H9 (cell line): Measurements from ENCODE around the gene BLTP3B. TPM values are rescaled to one million over a fixed set of nuclear protein-coding genes. Genes with fewer than 3 reads are reported as not detected.

Experiments
- DNase-seq: peaks from one replicate; pipeline ENCODE4 v3.0.0-alpha.2; 2017
- H2AFZ ChIP-seq: one replicate; pipeline ENCODE4 v1.6.1; 2013; ENCODE audit warnings: mild to moderate bottlenecking, low read length, control low read depth, moderate library complexity
- H2AK5ac ChIP-seq: 2 replicates; pipeline ENCODE4 v1.6.1; 2013; ENCODE audit warnings: low read length, control low read depth, mixed read lengths; ENCODE audit not compliant: insufficient read length
- H2BK120ac ChIP-seq: one replicate; pipeline ENCODE4 v1.6.1; 2013; ENCODE audit warnings: low read depth, mild to moderate bottlenecking, low read length, control low read depth, inconsistent platforms; ENCODE audit not compliant: poor library complexity, severe bottlenecking
- H2BK12ac ChIP-seq: 2 replicates; pipeline ENCODE4 v1.6.1; 2013; ENCODE audit warnings: low read length, control low read depth, mixed read lengths, low read depth; ENCODE audit not compliant: insufficient read length
- H2BK15ac ChIP-seq: 2 replicates; pipeline ENCODE4 v1.6.1; 2013; ENCODE audit warnings: low read depth, low read length, control low read depth
- H2BK20ac ChIP-seq: one replicate; pipeline ENCODE4 v1.6.1; 2013; ENCODE audit warnings: low read depth, mild to moderate bottlenecking, low read length, control low read depth, inconsistent platforms; ENCODE audit not compliant: poor library complexity, severe bottlenecking
- H2BK5ac ChIP-seq: 2 replicates; pipeline ENCODE4 v1.6.1; 2013; ENCODE audit warnings: low read length, control low read depth, mixed read lengths; ENCODE audit not compliant: insufficient read length
- H3K14ac ChIP-seq: 2 replicates; pipeline ENCODE4 v1.6.1; 2013; ENCODE audit warnings: low read length, control low read depth; ENCODE audit not compliant: insufficient read depth
- H3K18ac ChIP-seq: 2 replicates; pipeline ENCODE4 v1.6.1; 2013; ENCODE audit warnings: low read depth, mild to moderate bottlenecking, mixed read lengths, low read length, control low read depth; ENCODE audit not compliant: insufficient read length
- H3K23ac ChIP-seq: 2 replicates; pipeline ENCODE4 v1.6.1; 2013; ENCODE audit warnings: low read length, control low read depth, mixed read lengths, low read depth; ENCODE audit not compliant: insufficient read length
- H3K23me2 ChIP-seq: 2 replicates; pipeline ENCODE4 v1.6.1; 2013; ENCODE audit warnings: low read depth, mild to moderate bottlenecking, mixed read lengths, low read length, control low read depth; ENCODE audit not compliant: insufficient read length, poor library complexity, severe bottlenecking
- H3K27ac ChIP-seq: 2 replicates; pipeline ENCODE4 v1.5.1; 2013; ENCODE audit warnings: low read length, control low read depth, mixed read lengths, low read depth; ENCODE audit not compliant: insufficient read length
- H3K27me3 ChIP-seq: 2 replicates; pipeline ENCODE4 v1.6.1; 2013; ENCODE audit warnings: low read length, control low read depth, inconsistent platforms; ENCODE audit not compliant: insufficient read depth
- H3K4ac ChIP-seq: 2 replicates; pipeline ENCODE4 v1.6.1; 2013; ENCODE audit warnings: low read depth, mild to moderate bottlenecking, control low read depth, inconsistent platforms, low read length, moderate library complexity
- H3K4me1 ChIP-seq: 2 replicates; pipeline ENCODE4 v1.6.1; 2013; ENCODE audit warnings: low read length, control low read depth, inconsistent platforms; ENCODE audit not compliant: insufficient read depth
- H3K4me2 ChIP-seq: 2 replicates; pipeline ENCODE4 v1.6.1; 2013; ENCODE audit warnings: low read length, control low read depth, mixed read lengths; ENCODE audit not compliant: insufficient read length, insufficient read depth
- H3K56ac ChIP-seq: 2 replicates; pipeline ENCODE4 v1.6.1; 2013; ENCODE audit warnings: low read depth, mild to moderate bottlenecking, mixed read lengths, low read length, control low read depth; ENCODE audit not compliant: insufficient read length
- H3K79me1 ChIP-seq: 2 replicates; pipeline ENCODE4 v1.6.1; 2013; ENCODE audit warnings: low read depth, mild to moderate bottlenecking, moderate library complexity, low read length, control low read depth, inconsistent platforms; ENCODE audit not compliant: insufficient read depth, poor library complexity, severe bottlenecking
- H3K79me2 ChIP-seq: 2 replicates; pipeline ENCODE4 v1.6.1; 2013; ENCODE audit warnings: low read length, control low read depth, inconsistent platforms; ENCODE audit not compliant: insufficient read depth
- H3K9ac ChIP-seq: 2 replicates; pipeline ENCODE4 v1.6.1; 2013; ENCODE audit warnings: low read length, control low read depth, mixed read lengths; ENCODE audit not compliant: insufficient read length; ENCODE audit errors: extremely low read depth
- H3K9me3 ChIP-seq: one replicate; pipeline ENCODE4 v1.6.1; 2013; ENCODE audit warnings: low read depth, low read length, inconsistent platforms; ENCODE audit not compliant: control insufficient read depth
- H3T11ph ChIP-seq: one replicate; pipeline ENCODE4 v1.6.1; 2013; ENCODE audit warnings: mild to moderate bottlenecking, low read length, control low read depth, inconsistent platforms
- H4K20me1 ChIP-seq: one replicate; pipeline ENCODE4 v1.6.1; 2013; ENCODE audit not compliant: control insufficient read depth, insufficient read length, insufficient read depth
- H4K5ac ChIP-seq: 2 replicates; pipeline ENCODE4 v1.6.1; 2013; ENCODE audit warnings: low read depth, mild to moderate bottlenecking, mixed read lengths, low read length, control low read depth; ENCODE audit not compliant: insufficient read length
- H4K8ac ChIP-seq: replicated peaks from 2 replicates; pipeline ENCODE4 v1.6.1; 2013; ENCODE audit warnings: low read length, control low read depth, mixed read lengths, low read depth; ENCODE audit not compliant: insufficient read length
- H4K91ac ChIP-seq: 2 replicates; pipeline ENCODE4 v1.6.1; 2013; ENCODE audit warnings: low read depth, mild to moderate bottlenecking, moderate library complexity, mixed read lengths, low read length, control low read depth; ENCODE audit not compliant: insufficient read length
- H3K27ac Mint-ChIP-seq, 3 experiments: 2 replicates in 2 of 3; 3 replicates in 1 of 3; pipeline ENCODE4 v1.8.0; 2020 to 2021; ENCODE audit warnings: mixed read lengths in 3 of 3, mild to moderate bottlenecking in 1 of 3, moderate library complexity in 1 of 3
- H3K27me3 Mint-ChIP-seq: 2 replicates; pipeline ENCODE4 v1.8.0; 2021; ENCODE audit warnings: low read depth, mild to moderate bottlenecking, moderate library complexity, mixed read lengths
- H3K36me3 Mint-ChIP-seq, 3 experiments: 2 replicates in 2 of 3; 3 replicates in 1 of 3; pipeline ENCODE4 v1.8.0; 2020 to 2021; ENCODE audit warnings: low read depth in 3 of 3, mixed read lengths in 3 of 3; ENCODE audit not compliant: insufficient read depth in 1 of 3
- H3K4me1 Mint-ChIP-seq, 2 experiments: 2 replicates each; pipeline ENCODE4 v1.8.0; 2020; ENCODE audit warnings: mixed read lengths in 2 of 2
- H3K4me3 Mint-ChIP-seq, 2 experiments: 2 replicates in 1 of 2; 3 replicates in 1 of 2; pipeline ENCODE4 v1.8.0; 2020 to 2021; ENCODE audit warnings: mild to moderate bottlenecking in 2 of 2, mixed read lengths in 2 of 2, moderate library complexity in 1 of 2
- H3K9me3 Mint-ChIP-seq, 2 experiments: 2 replicates in 1 of 2; 3 replicates in 1 of 2; pipeline ENCODE4 v1.8.0; 2020; ENCODE audit warnings: mild to moderate bottlenecking in 2 of 2, mixed read lengths in 2 of 2, moderate library complexity in 1 of 2
- WGBS: extraction: QIAGEN DNeasy Blood & Tissue Kit; methylation state at CpG from one replicate; pipeline ENCODE4 v1.1.7; 2013; ENCODE audit warnings: missing lambda C conversion rate, low lambda C conversion rate, mixed read lengths; ENCODE audit not compliant: insufficient read length; ENCODE audit errors: extremely low coverage; 5-methylcytosine and 5-hydroxymethylcytosine counted together
- total RNA-seq: library from RNA; stranded (reverse); gene quantifications from 2 replicates; pipeline ENCODE4 v1.2.1, GENCODE V29; 2021
- TF ChIP-seq, protein P1 (sequence below): fragments of 200-600 bp; sonication (generic); conservative IDR thresholded peaks from 3 replicates; pipeline ENCODE4 v1.8.0; 2021; ENCODE audit warnings: antibody characterized with exemption, mild to moderate bottlenecking

Gene BLTP3B
- total RNA-seq, 1 experiment from 2014 or later, result 20.7 TPM

DNA sequence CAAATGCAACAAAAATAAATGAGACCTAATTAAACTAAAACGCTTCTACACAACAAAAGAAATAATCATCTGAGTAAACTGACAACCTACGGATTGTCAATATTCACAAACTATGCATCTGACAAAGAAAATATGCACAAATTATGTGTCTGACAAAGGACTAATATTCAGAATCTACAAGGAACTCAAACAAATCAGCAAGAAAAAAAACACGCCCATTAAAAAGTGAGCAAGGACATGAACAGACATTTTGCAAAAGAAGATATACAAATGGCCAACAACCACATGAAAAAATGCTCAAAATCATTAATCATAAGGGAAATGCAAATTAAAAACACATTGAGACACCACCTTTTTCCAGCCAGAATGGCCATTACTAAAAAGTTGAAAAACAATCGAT lies 37.0 kb downstream of the BLTP3B start:
- no peak overlapping the region for H3K4me2 ChIP-seq
- H3K27ac ChIP-seq, result no peak overlapping the region
- DNase-seq, result no peak
- H2BK15ac ChIP-seq, result no peak overlapping the region
- TF ChIP-seq, protein P1, sequence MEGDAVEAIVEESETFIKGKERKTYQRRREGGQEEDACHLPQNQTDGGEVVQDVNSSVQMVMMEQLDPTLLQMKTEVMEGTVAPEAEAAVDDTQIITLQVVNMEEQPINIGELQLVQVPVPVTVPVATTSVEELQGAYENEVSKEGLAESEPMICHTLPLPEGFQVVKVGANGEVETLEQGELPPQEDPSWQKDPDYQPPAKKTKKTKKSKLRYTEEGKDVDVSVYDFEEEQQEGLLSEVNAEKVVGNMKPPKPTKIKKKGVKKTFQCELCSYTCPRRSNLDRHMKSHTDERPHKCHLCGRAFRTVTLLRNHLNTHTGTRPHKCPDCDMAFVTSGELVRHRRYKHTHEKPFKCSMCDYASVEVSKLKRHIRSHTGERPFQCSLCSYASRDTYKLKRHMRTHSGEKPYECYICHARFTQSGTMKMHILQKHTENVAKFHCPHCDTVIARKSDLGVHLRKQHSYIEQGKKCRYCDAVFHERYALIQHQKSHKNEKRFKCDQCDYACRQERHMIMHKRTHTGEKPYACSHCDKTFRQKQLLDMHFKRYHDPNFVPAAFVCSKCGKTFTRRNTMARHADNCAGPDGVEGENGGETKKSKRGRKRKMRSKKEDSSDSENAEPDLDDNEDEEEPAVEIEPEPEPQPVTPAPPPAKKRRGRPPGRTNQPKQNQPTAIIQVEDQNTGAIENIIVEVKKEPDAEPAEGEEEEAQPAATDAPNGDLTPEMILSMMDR, result no peak
- no peak overlapping the region for H4K5ac ChIP-seq
- H3K27ac Mint-ChIP-seq, result no peak overlapping the region
- peaks cover 2 to 3% of the 10 kb centered on the region in 2 experiments; a peak in 4 of 5 replicates for H3K9me3 Mint-ChIP-seq
- no peak overlapping the region for H4K91ac ChIP-seq
- H3K4ac ChIP-seq, result no peak overlapping the region
- H3K9ac ChIP-seq, result no peak overlapping the region
- H3K14ac ChIP-seq, result no peak overlapping the region
- H3K4me3 Mint-ChIP-seq, result no peak overlapping the region
- H4K8ac ChIP-seq, result no peak overlapping the region
- no peak overlapping the region for H3T11ph ChIP-seq
- H2AK5ac ChIP-seq, result no peak overlapping the region
- H3K4me1 Mint-ChIP-seq, result no peaks in the 10 kb centered on the region
- peaks cover 6 to 38% (median 27%) of the 10 kb centered on the region in 3 experiments for H3K36me3 Mint-ChIP-seq
- H3K18ac ChIP-seq, result no peak overlapping the region
- H3K23ac ChIP-seq, result no peak overlapping the region
- H3K79me1 ChIP-seq, result no peaks in the 10 kb centered on the region
- H3K56ac ChIP-seq, result no peak overlapping the region
- H2BK120ac ChIP-seq, result no peak overlapping the region
- H3K27me3 Mint-ChIP-seq, result no peaks in the 10 kb centered on the region
- H3K4me1 ChIP-seq, result no peaks in the 10 kb centered on the region
- no peaks in the 10 kb centered on the region for H4K20me1 ChIP-seq
- WGBS, result no CpG with 5 or more reads among the region's 4 CpGs
- no peaks in the 10 kb centered on the region for H3K27me3 ChIP-seq
- H2AFZ ChIP-seq, result no peak overlapping the region
- no peaks in the 10 kb centered on the region for H3K23me2 ChIP-seq
- no peaks in the 10 kb centered on the region; the same call in 1 of the 2 replicates for H3K79me2 ChIP-seq
- no peak overlapping the region for H2BK12ac ChIP-seq
- no peak overlapping the region for H2BK5ac ChIP-seq
- H2BK20ac ChIP-seq, result no peak overlapping the region
- no peaks in the 10 kb centered on the region for H3K9me3 ChIP-seq
